Endothelial cell of umbilical vein (primary cell): ENCODE results near the gene PRRT1. TPM values are rescaled to one million over a fixed set of nuclear protein-coding genes. Genes with fewer than 3 reads are reported as not detected.

Experiments used
- BruUV-seq: library from RNA; stranded (reverse); fragments of 400-500 nt; replicated peaks from 2 replicates; lab custom pipeline; 2021; lab: Mats Ljungman, UMichigan
- CTCF ChIA-PET: fragments of 300-600, 350-600 bp; sonication (Branson Sonifier 250); formaldehyde crosslinking; loops from one replicate; lab custom pipeline; 2021; ENCODE audit warnings: antibody characterized with exemption, inconsistent platforms; lab: Charles Lee
- POLR2A ChIA-PET: fragments of 300-600, 350-600 bp; sonication (Branson Sonifier 250); formaldehyde crosslinking; loops from one replicate; lab custom pipeline; 2021; ENCODE audit warnings: antibody characterized with exemption, inconsistent platforms; lab: Charles Lee
- DNase-seq: peaks from one replicate; pipeline ENCODE4 v3.0.0-alpha.2; 2011; ENCODE audit warnings: low read depth, low spot score
- FAIRE-seq: peaks from 2 replicates; lab custom pipeline; 2011; peaks lifted over from hg19 to GRCh38; lab: Jason Lieb, UNC
- H2AFZ ChIP-seq: 2 replicates; pipeline ENCODE4 v1.6.0; 2012; ENCODE audit warnings: low read depth, low read length, control low read depth, inconsistent platforms
- H3K27ac ChIP-seq: 2 replicates; pipeline ENCODE4 v1.5.1; 2011; ENCODE audit warnings: low read depth, mild to moderate bottlenecking, control low read depth, low read length, moderate library complexity; ENCODE audit not compliant: insufficient read depth
- H3K27me3 ChIP-seq, 2 experiments: 2 replicates each; pipeline versions ENCODE4 v1.6.0 to v1.6.1; 2011; ENCODE audit warnings: low read length in 2 of 2, mixed read lengths in 1 of 2; ENCODE audit not compliant: control insufficient read depth in 2 of 2, insufficient read depth in 2 of 2
- H3K36me3 ChIP-seq, 2 experiments: 2 replicates in 1 of 2; 3 replicates in 1 of 2; pipeline ENCODE4 v1.5.1; 2011; ENCODE audit warnings: low read length in 2 of 2, mild to moderate bottlenecking in 1 of 2, moderate library complexity in 1 of 2; ENCODE audit not compliant: control insufficient read depth in 2 of 2, insufficient read depth in 2 of 2; ENCODE audit errors: extremely low read depth in 1 of 2
- H3K4me1 ChIP-seq: 3 replicates; pipeline ENCODE4 v1.5.1; 2011; ENCODE audit warnings: mild to moderate bottlenecking, low read length; ENCODE audit not compliant: control insufficient read depth, insufficient read depth; ENCODE audit errors: extremely low read depth
- H3K4me2 ChIP-seq: 2 replicates; pipeline ENCODE4 v1.6.1; 2011; ENCODE audit warnings: low read length, control low read depth, mixed read lengths; ENCODE audit not compliant: insufficient read depth
- H3K4me3 ChIP-seq, 3 experiments: fragments of 200-600 bp in 1 of 3; sonication (generic), shearing (Covaris generic) in 1 of 3; replicated peaks in 1 of 3; 2 replicates each; pipeline ENCODE4 v1.5.1; 2011 to 2016; ENCODE audit warnings: control low read depth in 3 of 3, low read length in 3 of 3, mild to moderate bottlenecking in 2 of 3, inconsistent platforms in 1 of 3, low read depth in 1 of 3, moderate library complexity in 1 of 3; ENCODE audit not compliant: insufficient read depth in 1 of 3
- H3K79me2 ChIP-seq: 2 replicates; pipeline ENCODE4 v1.6.0; 2012; ENCODE audit warnings: low read length, inconsistent platforms; ENCODE audit not compliant: control insufficient read depth, insufficient read depth
- H3K9ac ChIP-seq: replicated peaks from 2 replicates; pipeline ENCODE3; 2011; ENCODE audit warnings: low read length, control low read depth; ENCODE audit not compliant: insufficient read depth; ENCODE audit errors: extremely low read depth
- H3K9me1 ChIP-seq: replicated peaks from 3 replicates; pipeline ENCODE4 v1.6.0; 2011; ENCODE audit warnings: mild to moderate bottlenecking, low read length; ENCODE audit not compliant: control insufficient read depth, insufficient read depth; ENCODE audit errors: extremely low read depth
- H3K9me3 ChIP-seq: replicated peaks from 2 replicates; pipeline ENCODE4 v1.5.1; 2012; ENCODE audit warnings: low read length, inconsistent platforms; ENCODE audit not compliant: control insufficient read depth, insufficient read depth
- H4K20me1 ChIP-seq: replicated peaks from 2 replicates; pipeline ENCODE3; 2011; ENCODE audit warnings: mild to moderate bottlenecking, low read length; ENCODE audit not compliant: control insufficient read depth, insufficient read depth; ENCODE audit errors: extremely low read depth
- CTCF ChIP-seq, 2 donors: IDR thresholded peaks; 1 replicate in 1 of 2; 2 replicates in 1 of 2; pipeline ENCODE4 v1.5.1; 2011; ENCODE audit warnings: low read length in 2 of 2, mild to moderate bottlenecking in 2 of 2, moderate library complexity in 2 of 2, control low read depth in 1 of 2, inconsistent platforms in 1 of 2, low read depth in 1 of 2; ENCODE audit not compliant: insufficient read depth in 1 of 2; ENCODE audit errors: extremely low read depth in 1 of 2
- EZH2 ChIP-seq: IDR thresholded peaks from 2 replicates; pipeline ENCODE4 v1.6.1; 2012; ENCODE audit warnings: borderline replicate concordance, low read depth, mild to moderate bottlenecking, moderate library complexity, low read length, inconsistent platforms; ENCODE audit not compliant: severe bottlenecking
- FOS ChIP-seq: IDR thresholded peaks from 2 replicates; pipeline ENCODE4 v1.6.1; 2011; ENCODE audit warnings: mild to moderate bottlenecking, low read length, moderate library complexity, borderline replicate concordance; ENCODE audit not compliant: insufficient read depth
- GATA2 ChIP-seq: IDR thresholded peaks from 2 replicates; pipeline ENCODE4 v1.7.0; 2011; ENCODE audit warnings: low read depth, mild to moderate bottlenecking, moderate library complexity, mixed read lengths, low read length; ENCODE audit not compliant: insufficient read length, insufficient read depth
- JUN ChIP-seq: IDR thresholded peaks from 2 replicates; pipeline ENCODE4 v1.6.1; 2011; ENCODE audit warnings: borderline replicate concordance, low read depth; ENCODE audit not compliant: insufficient read length, insufficient read depth
- MAX ChIP-seq: IDR thresholded peaks from 2 replicates; pipeline ENCODE4 v1.6.1; 2011; ENCODE audit not compliant: insufficient read depth, insufficient read length
- MYC ChIP-seq: IDR thresholded peaks from one replicate; pipeline ENCODE4 v1.6.1; 2011; ENCODE audit warnings: mild to moderate bottlenecking, low read depth, low read length
- POLR2A ChIP-seq: IDR thresholded peaks from 2 replicates; pipeline ENCODE4 v1.6.1; 2012; ENCODE audit warnings: low read depth, mild to moderate bottlenecking, control low read depth, low read length
- POLR2AphosphoS5 ChIP-seq: IDR thresholded peaks from 2 replicates; pipeline ENCODE4 v1.6.1; 2012; ENCODE audit warnings: low read depth, mild to moderate bottlenecking, control low read depth, low read length, moderate library complexity; ENCODE audit not compliant: insufficient read depth
- dilution Hi-C: fragments of 300-500 bp; cut with MboI; formaldehyde crosslinking; loops from one replicate; pipeline ENCODE4 v1.15.0; 2019; ENCODE audit warnings: low sequenced_read_pairs; ENCODE audit not compliant: extremely low pct_ligation_motif_present
- intact Hi-C: fragments of 100-400 bp; cut with micrococcal nuclease; formaldehyde crosslinking; loops from one replicate; pipeline ENCODE4 v1.10.0; 2022
- polyA plus RNA-seq, 4 experiments: library from polyadenylated mRNA; depleted of rRNA in 3 of 4; stranded (reverse) in 3 of 4; unstranded in 1 of 4; fragments of >200 nt; gene quantifications; 2 replicates each; pipeline versions ENCODE4 v1.2.1 to v1.2.3, GENCODE V29; 2011 to 2012; ENCODE audit warnings: missing spikeins in 1 of 4
- total RNA-seq: library from RNA; stranded (reverse); gene quantifications from 2 replicates; pipeline ENCODE4 v1.2.3, GENCODE V29; 2021

PRRT1 gene
- total and polyA plus RNA-seq, 2 donors (not counting 3 experiments of a cell fraction or from before 2014, with no cell fraction given), result 0.55 to 1.3 TPM

- CTCF ChIA-PET, result no interaction called here
- dilution Hi-C loops, result no loop called here
Observed at GRCh38 chr6:32173051-32173727, 21.4 kb upstream of the PRRT1 start.

GRCh38 chr6:32171234-32171633, 19.5 kb upstream of the PRRT1 start:
- Histone ChIP-seq H3K4me3 (no peak overlapping the region), H3K27ac (no peak overlapping the region), H3K79me2 (peaks cover 15% of the 10 kb centered on the region), H3K9ac (no peak overlapping the region), H3K36me3 (peaks cover 7 to 20% of the 10 kb centered on the region in 2 experiments), H2AFZ (no peak overlapping the region), H3K27me3 (no peaks in the 10 kb centered on the region), H3K9me3 (no peaks in the 10 kb centered on the region), H3K4me1 (peaks cover 9% of the 10 kb centered on the region), H4K20me1 (no peaks in the 10 kb centered on the region), H3K9me1 (no peaks in the 10 kb centered on the region), H3K4me2 (no peak overlapping the region)
- POLR2A ChIA-PET, result no interaction called here
- intact Hi-C loops, result no loop called here
- CTCF ChIA-PET, result interaction anchor here (0.6 kb wide), 1 partner anchor 489 kb away, joined by 3 read pairs; no protein-coding TSS in a partner anchor
- DNase-seq, result no peak
- BruUV-seq, result no TSS peak
- FAIRE-seq, result no peak
- dilution Hi-C loops, result no loop called here
- TF ChIP-seq MYC, result no peak
- TF ChIP-seq EZH2, result no peak
- no peak for TF ChIP-seq MAX
- TF ChIP-seq CTCF (IDR thresholded peaks at IDR 0.05; ENCODE audit: extremely low read depth in 1 of 2, insufficient read depth in 1 of 2, low read depth in 1 of 2, low read length in 2 of 2), result no peak
- no peak for TF ChIP-seq JUN
- TF ChIP-seq POLR2AphosphoS5, result no peak
- TF ChIP-seq GATA2, result no peak
- TF ChIP-seq FOS, result no peak
- TF ChIP-seq POLR2A, result no peak

More at GRCh38 chr6:32173051-32173727, 21.4 kb upstream of the PRRT1 start:
- Histone ChIP-seq H2AFZ (no peak overlapping the region), H3K9me1 (no peaks in the 10 kb centered on the region), H3K4me1 (peaks cover 22% of the 10 kb centered on the region), H4K20me1 (no peaks in the 10 kb centered on the region), H3K4me3 (no peak overlapping the region), H3K9ac (no peak overlapping the region), H3K4me2 (no peak overlapping the region), H3K36me3 (peaks cover 0 to 14% of the 10 kb centered on the region in 2 experiments), H3K27me3 (no peaks in the 10 kb centered on the region), H3K9me3 (no peaks in the 10 kb centered on the region), H3K79me2 (peaks cover 15% of the 10 kb centered on the region), H3K27ac (no peak overlapping the region)
- no peak for TF ChIP-seq FOS
- intact Hi-C loops, result no loop called here
- DNase-seq (no peak), FAIRE-seq (no peak)
- POLR2A ChIA-PET, result no interaction called here
- BruUV-seq, result no TSS peak
